Kidney epithelial cell (primary cell): ENCODE results near the gene TRIM61. TPM values are rescaled to one million over a fixed set of nuclear protein-coding genes. Genes with fewer than 3 reads are reported as not detected.
A peak's percentile ranks its signal among the peaks of the same experiment; 100 is the strongest.
"Not testable (repeated sequence)": the region's sequence is repeated elsewhere in the genome, so short reads cannot be mapped to it uniquely, and the experiment has no call there.

ENCODE experiments used
- DNase-seq: peaks from one replicate; pipeline ENCODE4 v3.0.0-alpha.2; 2010; ENCODE audit warnings: low read depth
- H3K27me3 ChIP-seq: 2 replicates; pipeline ENCODE4 v1.6.0; 2011; ENCODE audit warnings: low read length; ENCODE audit not compliant: control insufficient read depth, insufficient read depth
- H3K36me3 ChIP-seq: 2 replicates; pipeline ENCODE4 v1.5.1; 2011; ENCODE audit warnings: low read length; ENCODE audit not compliant: control insufficient read depth, insufficient read depth
- H3K4me3 ChIP-seq: 2 replicates; pipeline ENCODE4 v1.5.1; 2011; ENCODE audit warnings: low read depth, mild to moderate bottlenecking, control low read depth, low read length
- total RNA-seq: library from RNA; depleted of rRNA; stranded (reverse); fragments of >200 nt; gene quantifications from 2 replicates; pipeline ENCODE4 v1.2.3, GENCODE V29; 2015
- TF ChIP-seq, protein P1 (sequence below): IDR thresholded peaks from 2 replicates; pipeline ENCODE4 v1.5.1; 2011; ENCODE audit warnings: mild to moderate bottlenecking, moderate library complexity, low read length, control low read depth, inconsistent platforms; ENCODE audit not compliant: insufficient read depth, poor library complexity, severe bottlenecking

The TRIM61 gene
- total RNA-seq, 1 donor from 2014 or later: 4.5 TPM

DNA sequence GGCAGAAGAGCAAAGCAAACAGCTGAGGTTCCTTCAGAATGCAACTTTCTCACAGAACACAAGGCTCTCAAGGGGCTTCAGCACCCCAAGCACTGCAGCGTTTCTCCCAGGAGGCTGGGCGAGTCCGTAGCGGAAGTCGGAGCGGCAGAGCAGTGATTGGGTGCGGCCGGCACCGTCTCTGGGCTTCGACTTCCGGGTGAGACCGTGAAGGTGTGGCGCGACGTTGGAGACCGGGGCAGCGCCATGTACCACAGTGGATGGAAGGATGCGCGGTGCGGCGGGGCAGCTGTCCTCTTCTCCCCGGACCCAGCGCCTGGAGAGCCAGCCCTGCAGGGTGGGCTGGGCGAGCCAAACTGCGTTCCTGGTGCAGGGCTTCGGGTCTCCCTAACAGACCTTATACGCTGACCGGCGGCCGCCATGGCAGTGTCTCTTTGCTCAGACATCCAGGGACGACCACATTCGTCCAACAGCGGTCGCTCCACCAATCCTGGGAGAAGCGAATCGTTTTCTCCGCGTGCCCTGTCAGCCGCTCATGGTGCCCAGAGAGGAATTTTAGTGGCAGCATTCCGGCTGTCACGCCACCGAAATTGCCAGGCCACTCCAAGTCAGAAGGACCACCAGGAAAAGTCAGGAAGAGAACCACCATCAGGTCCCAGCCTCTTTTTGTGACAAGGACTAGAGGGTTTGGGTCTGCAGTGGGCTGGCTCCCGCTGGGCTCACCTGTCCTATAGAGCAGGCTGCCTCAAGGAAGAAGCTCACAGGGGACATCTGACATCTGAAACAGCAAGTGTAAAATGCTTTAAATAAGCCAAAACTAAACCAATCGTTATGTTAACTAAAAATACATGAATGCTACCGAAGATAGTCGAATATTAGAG lies 20.5 kb downstream of the TRIM61 start:
- Histone ChIP-seq H3K4me3 (peak overlapping the region; percentile 59), H3K27me3 (no peaks in the 10 kb centered on the region), H3K36me3 (no peaks in the 10 kb centered on the region)
- peak; percentile 45 for DNase-seq
- TF ChIP-seq, protein P1, sequence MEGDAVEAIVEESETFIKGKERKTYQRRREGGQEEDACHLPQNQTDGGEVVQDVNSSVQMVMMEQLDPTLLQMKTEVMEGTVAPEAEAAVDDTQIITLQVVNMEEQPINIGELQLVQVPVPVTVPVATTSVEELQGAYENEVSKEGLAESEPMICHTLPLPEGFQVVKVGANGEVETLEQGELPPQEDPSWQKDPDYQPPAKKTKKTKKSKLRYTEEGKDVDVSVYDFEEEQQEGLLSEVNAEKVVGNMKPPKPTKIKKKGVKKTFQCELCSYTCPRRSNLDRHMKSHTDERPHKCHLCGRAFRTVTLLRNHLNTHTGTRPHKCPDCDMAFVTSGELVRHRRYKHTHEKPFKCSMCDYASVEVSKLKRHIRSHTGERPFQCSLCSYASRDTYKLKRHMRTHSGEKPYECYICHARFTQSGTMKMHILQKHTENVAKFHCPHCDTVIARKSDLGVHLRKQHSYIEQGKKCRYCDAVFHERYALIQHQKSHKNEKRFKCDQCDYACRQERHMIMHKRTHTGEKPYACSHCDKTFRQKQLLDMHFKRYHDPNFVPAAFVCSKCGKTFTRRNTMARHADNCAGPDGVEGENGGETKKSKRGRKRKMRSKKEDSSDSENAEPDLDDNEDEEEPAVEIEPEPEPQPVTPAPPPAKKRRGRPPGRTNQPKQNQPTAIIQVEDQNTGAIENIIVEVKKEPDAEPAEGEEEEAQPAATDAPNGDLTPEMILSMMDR: no peak

GRCh38 chr4:164955107-164955805 lies 22.2 kb downstream of the TRIM61 start:
- DNase-seq: no peak
- Histone ChIP-seq H3K27me3 (no peaks in the 10 kb centered on the region), H3K36me3 (no peaks in the 10 kb centered on the region), H3K4me3 (no peak overlapping the region)
- TF ChIP-seq, protein P1: no peak

DNA sequence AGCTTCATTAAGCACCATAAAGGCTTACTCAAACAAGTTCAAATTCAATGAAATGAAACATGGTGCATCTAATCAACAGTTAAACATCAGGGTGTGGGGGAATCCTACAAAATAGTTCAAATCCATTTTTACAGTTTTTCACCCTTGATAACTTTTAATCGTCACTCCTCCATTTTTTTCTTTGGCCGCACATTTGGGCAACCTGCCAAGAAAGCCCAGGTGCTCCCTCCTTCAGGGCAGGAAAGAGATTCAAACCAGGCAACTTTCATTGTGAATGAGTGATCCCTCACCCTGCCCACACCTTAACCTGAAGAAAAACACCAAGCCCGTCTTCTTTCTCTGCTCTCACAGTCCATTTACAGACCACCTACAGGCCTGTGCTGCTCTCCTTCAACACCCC lies 24.9 kb downstream of the TRIM61 start:
- Histone ChIP-seq H3K36me3 (no peaks in the 10 kb centered on the region), H3K27me3 (no peaks in the 10 kb centered on the region), H3K4me3 (no peak overlapping the region)
- TF ChIP-seq, protein P1: no peak
- DNase-seq: no peak

- no peaks in the 10 kb centered on the region for H3K36me3 ChIP-seq
- DNase-seq: no peak
- no peak overlapping the region for H3K4me3 ChIP-seq
- TF ChIP-seq, protein P1: peak; percentile 35
- no peaks in the 10 kb centered on the region for H3K27me3 ChIP-seq
Measured at GRCh38 chr4:164949448-164950143, 27.9 kb downstream of the TRIM61 start.

DNA sequence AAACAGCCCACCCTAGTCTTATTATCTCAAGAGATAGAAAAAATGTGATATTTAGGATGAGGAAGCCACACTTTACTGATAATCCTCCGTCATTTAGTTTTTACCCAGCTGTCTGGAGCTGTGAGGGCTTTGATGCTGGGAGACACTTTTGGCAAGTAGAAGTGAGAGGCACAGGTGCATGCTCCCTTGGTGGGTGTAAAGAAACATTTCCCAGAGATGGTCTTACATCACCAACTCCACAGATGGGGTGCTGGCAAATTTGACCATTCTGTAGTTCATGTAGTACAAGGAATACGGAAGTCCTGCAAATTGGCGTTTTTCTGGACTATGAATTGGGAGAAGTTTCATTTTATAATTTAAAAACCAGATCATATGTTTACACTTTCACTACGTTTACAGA lies 28.5 kb downstream of the TRIM61 start:
- DNase-seq: no peak
- H3K4me3 ChIP-seq: no peak overlapping the region
- H3K36me3 ChIP-seq: no peaks in the 10 kb centered on the region
- no peaks in the 10 kb centered on the region for H3K27me3 ChIP-seq
- TF ChIP-seq, protein P1: no peak

DNA sequence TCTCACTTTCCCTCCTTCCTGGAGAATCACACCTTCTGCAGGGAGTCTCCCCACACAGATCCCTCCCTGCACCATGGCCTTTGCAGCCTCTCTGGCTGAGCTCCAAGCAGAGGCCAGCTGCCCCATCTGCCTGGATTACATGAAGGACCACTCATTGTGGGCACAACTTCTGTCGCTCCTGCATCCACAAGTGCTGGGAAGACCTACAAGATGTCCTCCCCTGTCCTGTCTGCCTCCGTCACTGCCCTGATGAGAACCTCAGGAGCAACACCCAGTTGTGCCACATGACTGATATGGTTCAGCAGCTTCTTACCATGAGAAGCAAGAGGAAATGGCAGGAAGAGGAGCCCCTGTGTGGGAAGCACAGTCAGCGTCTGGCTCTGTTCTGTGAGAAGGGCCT lies 29.5 kb downstream of the TRIM61 start:
- H3K27me3 ChIP-seq, DNase-seq, H3K36me3 ChIP-seq, H3K4me3 ChIP-seq: not testable (repeated sequence)
